ENCODE measurements around the gene KDM4C. TPM values are rescaled to one million over a fixed set of nuclear protein-coding genes. Genes with fewer than 3 reads are reported as not detected.

The KDM4C gene
- total and polyA plus RNA-seq, 2 of the 4 experiments (the other 2 are of a cell fraction) = 11.8 to 23.8 TPM

Small RNA genes within 50 kb of the gene (microRNA-seq; reads per million reads assigned to microRNA genes)
- not detected for gene SNRPEP2 (ENCODE audit: insufficient read depth, insufficient read length)

Small RNA genes within 50 kb of the gene (small RNA-seq; reads per million reads assigned to genes)
- 0 reads per million in 5 experiments for gene SNRPEP2

Other genes with a start within 250 kb of the KDM4C start
- 0.36 and 0.83 TPM in 2 replicates for gene GLDC, start 112.2 kb upstream of the KDM4C start, total RNA-seq (2012; rRNA removed)
- gene GLDC, start 112.2 kb upstream of the KDM4C start, polyA plus RNA-seq (2012; rRNA removed) = 0.13 and 0.50 TPM in 2 replicates